Stomach (tissue), 4 donors: ENCODE measurements around the gene MAFB.

Source experiments
- POLR2A ChIP-seq, 4 donors: fragments of 450-650 bp; IDR thresholded peaks; one replicate each; pipeline ENCODE4 v1.6.1; 2016; ENCODE audit warnings: antibody characterized with exemption in 4 of 4, control low read depth in 2 of 4, mild to moderate bottlenecking in 1 of 4, moderate library complexity in 1 of 4
- POLR2AphosphoS5 ChIP-seq, 3 donors: sonication (generic); formaldehyde crosslinking; IDR thresholded peaks; one replicate each; pipeline ENCODE4 v1.6.1; 2016; ENCODE audit warnings: antibody characterized with exemption in 3 of 3
- TF ChIP-seq, protein P1 (sequence below), 7 experiments: fragments of 450-650 bp in 4 of 7; fragments of 200-600 bp in 3 of 7; sonication (generic) in 3 of 7; IDR thresholded peaks; one replicate each; pipeline ENCODE4 v1.5.1; 2016 to 2019; ENCODE audit warnings: antibody characterized with exemption in 7 of 7, control low read depth in 2 of 7, mild to moderate bottlenecking in 1 of 7

DNA sequence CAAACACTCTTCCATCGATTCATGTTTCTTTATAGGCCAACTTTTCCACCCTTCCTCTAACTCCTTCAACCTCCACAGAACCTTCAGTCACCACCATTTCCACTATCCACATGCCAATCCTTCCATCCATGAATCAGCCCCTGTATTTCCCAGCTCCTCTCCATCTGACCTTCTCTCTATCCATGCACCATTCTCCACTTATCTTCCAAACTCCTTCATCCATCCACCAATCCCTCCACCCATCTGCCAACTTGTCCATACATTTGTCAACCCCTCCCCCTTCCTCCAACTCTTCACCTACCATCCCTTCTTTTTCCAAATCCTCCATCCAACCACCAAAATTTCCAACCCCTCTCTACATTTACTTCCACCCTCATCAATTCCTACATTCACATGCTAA is 49.9 kb downstream of the MAFB start:
- TF ChIP-seq POLR2A (IDR thresholded peaks at IDR 0.05) (no peak), POLR2AphosphoS5 (IDR thresholded peaks at IDR 0.05) (no peak)
- TF ChIP-seq, protein P1, sequence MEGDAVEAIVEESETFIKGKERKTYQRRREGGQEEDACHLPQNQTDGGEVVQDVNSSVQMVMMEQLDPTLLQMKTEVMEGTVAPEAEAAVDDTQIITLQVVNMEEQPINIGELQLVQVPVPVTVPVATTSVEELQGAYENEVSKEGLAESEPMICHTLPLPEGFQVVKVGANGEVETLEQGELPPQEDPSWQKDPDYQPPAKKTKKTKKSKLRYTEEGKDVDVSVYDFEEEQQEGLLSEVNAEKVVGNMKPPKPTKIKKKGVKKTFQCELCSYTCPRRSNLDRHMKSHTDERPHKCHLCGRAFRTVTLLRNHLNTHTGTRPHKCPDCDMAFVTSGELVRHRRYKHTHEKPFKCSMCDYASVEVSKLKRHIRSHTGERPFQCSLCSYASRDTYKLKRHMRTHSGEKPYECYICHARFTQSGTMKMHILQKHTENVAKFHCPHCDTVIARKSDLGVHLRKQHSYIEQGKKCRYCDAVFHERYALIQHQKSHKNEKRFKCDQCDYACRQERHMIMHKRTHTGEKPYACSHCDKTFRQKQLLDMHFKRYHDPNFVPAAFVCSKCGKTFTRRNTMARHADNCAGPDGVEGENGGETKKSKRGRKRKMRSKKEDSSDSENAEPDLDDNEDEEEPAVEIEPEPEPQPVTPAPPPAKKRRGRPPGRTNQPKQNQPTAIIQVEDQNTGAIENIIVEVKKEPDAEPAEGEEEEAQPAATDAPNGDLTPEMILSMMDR (IDR thresholded peaks at IDR 0.05) = no peak
